ENCODE results near the gene PREPL.

PREPL gene

DNA sequence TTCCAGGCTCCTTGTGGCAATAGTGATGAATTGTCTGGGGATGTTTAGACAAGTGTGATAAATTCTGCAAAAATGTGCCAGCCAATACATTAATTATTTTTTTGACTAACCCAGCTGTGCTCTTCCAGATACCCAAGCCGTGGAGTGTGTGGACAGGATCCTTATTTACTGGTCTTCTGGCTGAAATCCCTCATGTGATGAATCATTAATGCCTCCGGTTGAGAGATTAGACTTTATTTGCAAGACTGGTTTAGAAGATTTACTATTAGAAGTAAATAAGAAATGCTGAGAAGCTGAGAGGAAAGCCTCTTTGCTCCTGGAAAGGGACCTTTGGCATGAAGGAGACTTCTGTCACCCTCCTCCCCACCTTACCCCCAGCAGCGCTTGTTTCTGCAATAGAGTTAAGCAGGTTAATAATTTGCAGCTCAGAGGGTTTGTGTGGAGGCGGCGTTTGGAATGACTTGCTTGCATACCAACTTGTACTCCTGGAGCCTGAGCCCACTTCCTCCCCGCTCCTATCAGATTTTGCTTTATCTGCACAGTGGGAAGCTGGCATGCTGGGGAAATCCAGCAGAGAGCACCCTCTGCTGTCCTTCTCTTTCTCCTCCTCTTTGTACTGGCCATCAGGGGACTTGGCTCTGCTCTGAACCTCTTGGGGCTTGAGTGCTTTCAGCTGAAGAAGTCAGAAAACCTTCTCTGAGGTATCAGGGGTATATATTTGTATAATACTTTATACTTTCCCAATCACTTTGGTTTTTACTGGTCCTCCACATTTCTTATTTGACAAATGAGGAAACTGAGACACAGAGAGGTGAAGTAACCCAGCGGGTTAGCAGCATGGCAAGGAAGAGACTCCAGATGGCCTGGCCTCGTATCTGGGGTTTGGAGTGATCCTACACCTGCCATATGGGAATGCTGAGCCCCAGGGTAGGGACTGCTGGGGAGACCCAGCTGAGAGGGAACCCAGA, 69.7 kb downstream of the PREPL start:
- H3K56ac ChIP-seq (ENCODE audit: low read length): no peak overlapping the region
- no peaks in the 10 kb centered on the region for H3K79me2 ChIP-seq (ENCODE audit: control insufficient read depth, insufficient read depth, low read length)
- H3K79me1 ChIP-seq (ENCODE audit: low read length): no peaks in the 10 kb centered on the region
- H2BK120ac ChIP-seq (ENCODE audit: low read depth, low read length): no peak overlapping the region
- H3K4me3 ChIP-seq (ENCODE audit: low read length): no peak overlapping the region
- DNase-seq: peak; percentile 84
- no peak overlapping the region for H2BK5ac ChIP-seq (ENCODE audit: low read length)
- no peak overlapping the region for H3K4ac ChIP-seq (ENCODE audit: low read depth, low read length)
- no peak overlapping the region for H2AK5ac ChIP-seq (ENCODE audit: low read length)
- no peak overlapping the region for H3K4me2 ChIP-seq (ENCODE audit: low read length)
- H3K18ac ChIP-seq (ENCODE audit: low read length): no peak overlapping the region
- H4K5ac ChIP-seq (ENCODE audit: low read length): no peak overlapping the region
- no CpG with 5 or more reads among the region's 8 CpGs for WGBS (ENCODE audit: extremely low coverage, insufficient coverage, low lambda C conversion rate)
- no peak overlapping the region for H4K8ac ChIP-seq (ENCODE audit: low read depth, low read length)
- H3K4me1 ChIP-seq (ENCODE audit: control insufficient read depth, low read depth, low read length): peaks cover 3% of the 10 kb centered on the region
- no peaks in the 10 kb centered on the region for H3K36me3 ChIP-seq (ENCODE audit: control insufficient read depth, insufficient read depth, low read length)
- no peak overlapping the region for H3K27ac ChIP-seq (ENCODE audit: low read depth, low read length)
- no peak overlapping the region for H3K23ac ChIP-seq (ENCODE audit: low read length)
- H2BK15ac ChIP-seq (replicated peaks; ENCODE audit: low read depth): no peak overlapping the region
- no peaks in the 10 kb centered on the region for H3K27me3 ChIP-seq (ENCODE audit: insufficient read depth, low read length, poor library complexity)
- H3K9ac ChIP-seq (ENCODE audit: low read length): no peak overlapping the region

DNA sequence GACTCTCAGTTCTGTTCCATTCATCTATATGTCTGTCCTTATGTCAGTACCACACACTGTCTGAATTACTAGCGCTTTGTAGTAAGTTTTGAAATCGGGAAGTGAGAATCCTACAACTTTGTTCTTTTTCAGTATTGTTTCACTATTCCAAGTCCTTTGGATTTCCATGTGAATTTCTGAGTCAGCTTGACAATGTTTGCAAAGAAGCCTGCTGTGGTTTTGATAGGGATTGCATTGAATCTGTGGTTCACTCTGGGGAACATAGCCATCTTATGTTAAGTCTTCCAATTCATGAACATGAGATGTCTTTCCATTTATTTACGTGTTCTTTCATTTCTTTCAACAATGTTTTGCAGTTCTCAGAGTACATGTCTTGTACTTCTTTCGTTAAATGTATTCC, 71.0 kb downstream of the PREPL start:
- Histone ChIP-seq H2BK120ac (ENCODE audit: low read depth, low read length) (no peak overlapping the region), H3K4me1 (ENCODE audit: control insufficient read depth, low read depth, low read length) (peaks cover 3% of the 10 kb centered on the region), H3K9ac (ENCODE audit: low read length) (no peak overlapping the region), H3K79me2 (ENCODE audit: control insufficient read depth, insufficient read depth, low read length) (no peaks in the 10 kb centered on the region), H3K4me3 (ENCODE audit: low read length) (no peak overlapping the region), H2BK15ac (replicated peaks; ENCODE audit: low read depth) (no peak overlapping the region), H3K23ac (ENCODE audit: low read length) (no peak overlapping the region), H4K8ac (ENCODE audit: low read depth, low read length) (no peak overlapping the region), H2AK5ac (ENCODE audit: low read length) (no peak overlapping the region), H4K5ac (ENCODE audit: low read length) (no peak overlapping the region), H3K4ac (ENCODE audit: low read depth, low read length) (no peak overlapping the region), H3K56ac (ENCODE audit: low read length) (no peak overlapping the region), H3K79me1 (ENCODE audit: low read length) (no peaks in the 10 kb centered on the region), H3K18ac (ENCODE audit: low read length) (no peak overlapping the region), H3K36me3 (ENCODE audit: control insufficient read depth, insufficient read depth, low read length) (no peaks in the 10 kb centered on the region), H3K4me2 (ENCODE audit: low read length) (no peak overlapping the region), H3K27ac (ENCODE audit: low read depth, low read length) (no peak overlapping the region), H3K27me3 (ENCODE audit: insufficient read depth, low read length, poor library complexity) (no peaks in the 10 kb centered on the region), H2BK5ac (ENCODE audit: low read length) (no peak overlapping the region)
- no peak for DNase-seq
- no CpG with 5 or more reads among the region's 4 CpGs for WGBS (ENCODE audit: extremely low coverage, insufficient coverage, low lambda C conversion rate)

DNA sequence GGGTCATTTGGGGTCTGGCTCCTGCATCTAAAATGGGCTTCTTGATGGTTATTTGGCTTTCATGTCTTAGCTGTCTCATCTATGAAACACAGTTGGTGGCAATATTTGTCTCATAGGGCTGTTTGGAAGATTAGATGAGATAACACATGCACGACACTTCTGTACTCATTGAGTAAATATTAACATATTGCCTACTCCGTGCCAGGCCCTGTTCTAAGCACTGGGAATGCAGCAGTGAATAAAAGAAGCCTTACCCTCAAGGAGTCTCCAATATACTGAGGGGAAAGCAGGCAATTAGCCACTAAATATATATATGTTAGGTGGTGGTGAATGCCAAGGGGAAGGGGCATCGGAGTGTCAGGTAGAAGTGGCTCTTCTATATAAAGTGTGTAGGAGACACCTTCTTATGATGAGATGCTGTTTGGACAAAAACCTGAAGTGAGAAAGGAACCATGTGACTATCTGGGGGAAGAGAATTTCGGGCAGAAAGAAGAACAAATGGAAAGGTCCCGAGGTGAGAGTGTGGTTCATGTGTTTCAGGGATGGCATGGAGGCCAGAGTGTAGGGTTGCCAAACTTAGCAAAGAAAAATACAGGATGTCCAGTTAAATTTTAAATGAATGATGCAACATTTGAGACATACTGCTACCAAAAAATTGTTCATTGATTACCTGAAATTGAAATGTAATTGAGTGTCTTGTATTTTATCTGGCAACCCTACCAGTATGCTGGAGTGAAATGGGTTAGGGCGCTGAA, 74.2 kb downstream of the PREPL start:
- Histone ChIP-seq H3K4ac (ENCODE audit: low read depth, low read length) (no peak overlapping the region), H2AK5ac (ENCODE audit: low read length) (no peak overlapping the region), H3K23ac (ENCODE audit: low read length) (no peak overlapping the region), H3K27ac (ENCODE audit: low read depth, low read length) (no peak overlapping the region), H3K36me3 (ENCODE audit: control insufficient read depth, insufficient read depth, low read length) (no peaks in the 10 kb centered on the region), H3K27me3 (ENCODE audit: insufficient read depth, low read length, poor library complexity) (no peaks in the 10 kb centered on the region), H2BK15ac (replicated peaks; ENCODE audit: low read depth) (no peak overlapping the region), H3K18ac (ENCODE audit: low read length) (no peak overlapping the region), H3K4me1 (ENCODE audit: control insufficient read depth, low read depth, low read length) (peaks cover 3% of the 10 kb centered on the region), H3K4me2 (ENCODE audit: low read length) (no peak overlapping the region), H3K79me1 (ENCODE audit: low read length) (no peaks in the 10 kb centered on the region), H2BK120ac (ENCODE audit: low read depth, low read length) (no peak overlapping the region), H3K79me2 (ENCODE audit: control insufficient read depth, insufficient read depth, low read length) (no peaks in the 10 kb centered on the region), H2BK5ac (ENCODE audit: low read length) (no peak overlapping the region), H3K56ac (ENCODE audit: low read length) (no peak overlapping the region), H4K8ac (ENCODE audit: low read depth, low read length) (no peak overlapping the region), H4K5ac (ENCODE audit: low read length) (no peak overlapping the region), H3K4me3 (ENCODE audit: low read length) (no peak overlapping the region), H3K9ac (ENCODE audit: low read length) (no peak overlapping the region)
- DNase-seq: no peak
- no CpG with 5 or more reads among the region's 6 CpGs for WGBS (ENCODE audit: extremely low coverage, insufficient coverage, low lambda C conversion rate)

DNA sequence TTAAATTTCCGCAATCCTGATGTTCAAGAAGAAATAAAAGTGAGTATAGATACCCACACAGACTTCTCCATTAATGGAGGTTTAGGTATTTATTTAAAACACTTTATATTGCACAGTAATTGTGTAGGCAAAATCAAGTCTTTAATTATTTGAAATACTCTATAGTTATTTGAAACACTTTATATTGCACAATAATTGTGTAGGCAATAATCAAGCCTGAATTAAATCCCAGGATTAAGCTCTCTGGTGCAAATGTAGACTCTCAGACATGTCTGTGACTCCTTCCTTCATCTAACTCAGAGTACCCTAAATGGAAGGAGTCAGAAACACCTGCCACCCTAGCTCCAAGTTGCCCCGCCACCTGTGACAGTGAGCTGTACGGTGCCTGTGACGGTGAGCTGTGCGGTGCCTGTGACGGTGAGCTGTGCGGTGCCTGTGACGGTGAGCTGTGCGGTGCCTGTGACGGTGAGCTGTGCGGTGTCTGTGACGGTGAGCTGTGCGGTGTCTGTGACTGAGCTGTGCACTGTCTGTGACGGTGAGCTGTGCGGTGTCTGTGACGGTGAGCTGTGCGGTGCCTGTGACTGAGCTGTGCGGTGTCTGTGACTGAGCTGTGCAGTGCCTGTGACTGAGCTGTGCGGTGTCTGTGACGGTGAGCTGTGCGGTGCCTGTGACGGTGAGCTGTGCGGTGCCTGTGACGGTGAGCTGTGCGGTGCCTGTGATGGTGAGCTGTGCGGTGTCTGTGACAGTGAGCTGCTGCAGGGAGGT, 75.0 kb downstream of the PREPL start:
- Histone ChIP-seq H3K4me2 (ENCODE audit: low read length) (no peak overlapping the region), H3K18ac (ENCODE audit: low read length) (no peak overlapping the region), H3K4ac (ENCODE audit: low read depth, low read length) (no peak overlapping the region), H4K5ac (ENCODE audit: low read length) (no peak overlapping the region), H3K27ac (ENCODE audit: low read depth, low read length) (no peak overlapping the region), H4K8ac (ENCODE audit: low read depth, low read length) (no peak overlapping the region), H2BK5ac (ENCODE audit: low read length) (no peak overlapping the region), H2BK15ac (replicated peaks; ENCODE audit: low read depth) (no peak overlapping the region), H2AK5ac (ENCODE audit: low read length) (no peak overlapping the region), H3K4me3 (ENCODE audit: low read length) (no peak overlapping the region), H3K4me1 (ENCODE audit: control insufficient read depth, low read depth, low read length) (peaks cover 1% of the 10 kb centered on the region), H3K36me3 (ENCODE audit: control insufficient read depth, insufficient read depth, low read length) (no peaks in the 10 kb centered on the region), H3K56ac (ENCODE audit: low read length) (no peak overlapping the region), H3K79me1 (ENCODE audit: low read length) (no peaks in the 10 kb centered on the region), H2BK120ac (ENCODE audit: low read depth, low read length) (no peak overlapping the region), H3K23ac (ENCODE audit: low read length) (no peak overlapping the region), H3K27me3 (ENCODE audit: insufficient read depth, low read length, poor library complexity) (no peaks in the 10 kb centered on the region), H3K9ac (ENCODE audit: low read length) (no peak overlapping the region), H3K79me2 (ENCODE audit: control insufficient read depth, insufficient read depth, low read length) (no peaks in the 10 kb centered on the region)
- no peak for DNase-seq
- no CpG with 5 or more reads among the region's 26 CpGs for WGBS (ENCODE audit: extremely low coverage, insufficient coverage, low lambda C conversion rate)

DNA sequence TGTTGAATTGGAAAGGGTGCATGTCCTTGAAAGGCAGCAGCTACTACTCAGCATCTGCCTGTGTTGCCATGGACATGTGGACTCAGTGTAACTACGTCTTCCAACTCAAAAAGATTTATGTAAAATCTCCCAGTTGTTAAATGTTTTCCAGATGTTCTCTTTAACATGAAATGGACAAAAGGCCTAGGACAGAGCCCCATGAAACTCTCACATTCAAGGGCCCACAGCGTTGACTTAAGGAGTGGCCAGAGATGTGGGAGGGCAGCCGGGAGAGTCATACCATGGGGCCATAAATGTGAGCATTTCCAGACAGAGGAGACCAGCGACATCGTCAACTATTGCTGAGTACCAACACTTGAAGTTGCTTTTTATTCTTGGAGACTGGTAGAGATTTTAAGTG, 76.1 kb downstream of the PREPL start:
- no peak for DNase-seq
- Histone ChIP-seq H3K4ac (ENCODE audit: low read depth, low read length) (no peak overlapping the region), H3K36me3 (ENCODE audit: control insufficient read depth, insufficient read depth, low read length) (no peaks in the 10 kb centered on the region), H4K5ac (ENCODE audit: low read length) (no peak overlapping the region), H2AK5ac (ENCODE audit: low read length) (no peak overlapping the region), H2BK5ac (ENCODE audit: low read length) (no peak overlapping the region), H3K4me2 (ENCODE audit: low read length) (no peak overlapping the region), H3K56ac (ENCODE audit: low read length) (no peak overlapping the region), H2BK120ac (ENCODE audit: low read depth, low read length) (no peak overlapping the region), H3K79me2 (ENCODE audit: control insufficient read depth, insufficient read depth, low read length) (no peaks in the 10 kb centered on the region), H3K27me3 (ENCODE audit: insufficient read depth, low read length, poor library complexity) (no peaks in the 10 kb centered on the region), H3K4me3 (ENCODE audit: low read length) (no peak overlapping the region), H2BK15ac (replicated peaks; ENCODE audit: low read depth) (no peak overlapping the region), H3K18ac (ENCODE audit: low read length) (no peak overlapping the region), H4K8ac (ENCODE audit: low read depth, low read length) (no peak overlapping the region), H3K4me1 (ENCODE audit: control insufficient read depth, low read depth, low read length) (no peaks in the 10 kb centered on the region), H3K27ac (ENCODE audit: low read depth, low read length) (no peak overlapping the region), H3K79me1 (ENCODE audit: low read length) (no peaks in the 10 kb centered on the region), H3K9ac (ENCODE audit: low read length) (no peak overlapping the region), H3K23ac (ENCODE audit: low read length) (no peak overlapping the region)
- no CpG with 5 or more reads among the region's 5 CpGs for WGBS (ENCODE audit: extremely low coverage, insufficient coverage, low lambda C conversion rate)

All from mesendoderm (in vitro differentiated cells).